T-helper 2 cell (primary cell): ENCODE measurements around the gene FCER1G.
A peak's percentile ranks its signal among the peaks of the same experiment; 100 is the strongest.

Experiments
- DNase-seq, 5 experiments: peaks; one replicate each; pipeline versions ENCODE4 v3.0.0 to v3.0.0-alpha.2; 2012 to 2022

Gene FCER1G

GRCh38 chr1:161188381-161188780 is 26.7 kb upstream of the FCER1G start:
- DNase-seq: no peak

GRCh38 chr1:161189036-161189435 is 26.1 kb upstream of the FCER1G start:
- DNase-seq: no peak

GRCh38 chr1:161190962-161191521 is 24.1 kb upstream of the FCER1G start:
- DNase-seq: no peak

GRCh38 chr1:161191971-161192370 is 23.1 kb upstream of the FCER1G start:
- DNase-seq: no peak

- DNase-seq: peak in 4 of 5 experiments; percentile 41 to 82 (median 48)
These were observed 22.3 kb upstream of the FCER1G start for GRCh38 chr1:161192476-161193465.

GRCh38 chr1:161193561-161194235 is 21.4 kb upstream of the FCER1G start:
- DNase-seq: no peak

GRCh38 chr1:161195171-161195570 is 19.9 kb upstream of the FCER1G start:
- no peak for DNase-seq

GRCh38 chr1:161196111-161196510 is 19.0 kb upstream of the FCER1G start:
- DNase-seq: no peak

- no peak for DNase-seq
These were observed 18.3 kb upstream of the FCER1G start for GRCh38 chr1:161196521-161197451.

GRCh38 chr1:161197560-161198193 is 17.4 kb upstream of the FCER1G start:
- DNase-seq: no peak

GRCh38 chr1:161198194-161198896 is 16.8 kb upstream of the FCER1G start:
- no peak for DNase-seq

GRCh38 chr1:161198897-161199431 is 16.1 kb upstream of the FCER1G start, which contains the start of gene ADAMTS4:
ADAMTS4 (minus strand) TSS chr1:161199054; CDS start chr1:161198627, 427 bp downstream.
- DNase-seq: no peak

GRCh38 chr1:161199506-161200139 is 15.5 kb upstream of the FCER1G start:
- no peak for DNase-seq

- DNase-seq: no peak
These were observed 14.6 kb upstream of the FCER1G start for GRCh38 chr1:161200421-161200991.

- DNase-seq: no peak
These were observed 13.9 kb upstream of the FCER1G start for GRCh38 chr1:161200992-161201835.

GRCh38 chr1:161201836-161202712 is 13.0 kb upstream of the FCER1G start, which contains the start of gene NDUFS2:
NDUFS2 (plus strand) TSS chr1:161202367; CDS start chr1:161202386, 19 bp downstream.
- DNase-seq: peak; percentile 84 to 99 (median 91)

GRCh38 chr1:161206411-161207140 is 8.5 kb upstream of the FCER1G start:
- no peak for DNase-seq
